GM18511 (cell line): ENCODE measurements around the gene CDX1.
A peak's percentile ranks its signal among the peaks of the same experiment; 100 is the strongest.

Source experiments
- ATAC-seq: cut with Tn5 transposase; IDR thresholded peaks from one replicate; pipeline ENCODE4 v1.9.1; 2021; ENCODE audit warnings: mild to moderate bottlenecking, moderate library complexity; ENCODE audit not compliant: unreplicated experiment

The CDX1 gene

GRCh38 chr5:150166650-150167511, at the start of gene CDX1:
TSS of gene CDX1 (plus strand) at chr5:150166778. CDS start at chr5:150166877, 99 bp downstream.
- no peak for ATAC-seq

GRCh38 chr5:150117945-150118560, 48.5 kb upstream of the CDX1 start:
- ATAC-seq: no peak

DNA sequence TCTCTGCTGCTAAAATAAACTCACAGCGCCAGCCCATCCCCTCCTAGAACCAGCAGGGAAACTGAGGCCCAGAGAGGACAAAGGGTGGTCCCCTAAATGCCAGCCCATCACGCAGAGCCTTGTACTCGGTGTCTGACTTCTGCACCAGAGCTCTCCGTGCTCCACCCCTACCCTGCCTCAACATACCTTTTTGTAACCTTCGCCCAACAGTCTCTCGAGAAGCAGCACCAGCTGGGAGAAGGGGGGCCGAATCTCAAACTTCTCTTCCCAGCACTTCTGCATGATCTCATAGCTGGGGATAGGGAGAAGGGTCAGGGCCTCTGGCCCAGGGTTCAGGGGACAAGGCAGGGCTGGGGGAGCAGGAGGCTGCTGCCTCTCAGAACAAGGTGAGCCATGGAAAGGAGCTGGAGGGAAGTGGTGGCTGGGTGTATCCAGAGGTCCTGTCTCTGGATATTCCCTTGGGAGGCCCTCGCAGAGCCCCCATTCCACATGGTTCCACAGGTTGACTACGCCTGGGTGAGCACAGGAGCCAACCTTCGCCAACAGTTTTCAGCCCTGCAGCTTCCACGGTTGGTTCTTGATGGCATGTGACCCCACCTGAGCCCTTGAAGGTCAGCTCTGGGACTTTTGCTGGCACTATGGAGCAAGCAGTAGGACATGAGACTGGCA, 47.9 kb upstream of the CDX1 start:
- ATAC-seq: no peak

DNA sequence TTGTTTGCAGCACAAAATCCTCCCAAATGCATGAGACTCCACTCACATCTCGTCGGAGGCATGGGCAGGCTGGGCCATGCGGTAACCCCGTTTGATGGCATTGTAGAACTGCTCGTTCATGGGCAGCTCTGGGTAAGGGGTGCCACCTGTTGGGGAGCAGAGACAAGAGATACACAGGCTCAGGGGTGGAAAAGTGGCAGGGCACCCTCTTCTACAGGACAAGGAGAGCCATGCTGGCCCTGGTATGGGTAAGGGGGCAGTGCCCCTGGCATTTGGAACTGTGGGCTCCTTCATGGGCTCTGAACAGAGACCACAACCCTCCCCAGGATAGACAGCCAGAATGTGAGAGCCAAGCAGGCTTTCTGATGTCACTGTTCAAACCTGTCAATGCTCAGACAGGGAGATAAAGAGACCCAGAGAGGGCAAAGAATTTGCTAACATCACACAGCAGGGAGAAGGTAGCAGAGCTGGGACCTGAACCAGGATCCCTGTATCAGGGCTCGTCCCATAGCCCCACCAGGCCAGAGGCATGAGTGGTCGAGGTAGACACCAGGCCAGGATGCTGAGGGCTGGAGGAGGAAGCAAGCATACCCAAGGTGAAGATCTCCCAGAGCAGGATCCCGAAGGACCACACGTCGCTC, 47.0 kb upstream of the CDX1 start:
- no peak for ATAC-seq

DNA sequence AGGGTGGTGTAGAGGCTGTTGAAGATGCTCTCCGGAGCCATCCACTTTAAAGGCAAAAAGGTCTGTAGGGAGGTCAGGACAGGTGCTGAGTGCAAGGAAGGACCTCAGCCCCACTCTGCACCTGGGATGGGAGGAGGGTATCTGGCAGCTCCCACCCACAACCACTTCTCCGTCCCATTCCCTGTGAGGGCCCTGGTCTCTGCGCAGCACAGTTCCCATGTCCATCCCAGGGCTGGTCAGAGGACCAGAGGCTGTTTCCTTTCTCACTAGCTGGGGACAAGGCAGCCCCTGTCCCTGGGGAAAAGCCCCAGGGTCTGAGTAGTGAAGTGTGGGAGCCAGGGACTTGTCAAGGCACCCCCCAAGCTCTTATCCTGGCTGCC, 46.5 kb upstream of the CDX1 start:
- ATAC-seq: no peak

- no peak for ATAC-seq
Observed at GRCh38 chr5:150120617-150121447, 45.7 kb upstream of the CDX1 start.

DNA sequence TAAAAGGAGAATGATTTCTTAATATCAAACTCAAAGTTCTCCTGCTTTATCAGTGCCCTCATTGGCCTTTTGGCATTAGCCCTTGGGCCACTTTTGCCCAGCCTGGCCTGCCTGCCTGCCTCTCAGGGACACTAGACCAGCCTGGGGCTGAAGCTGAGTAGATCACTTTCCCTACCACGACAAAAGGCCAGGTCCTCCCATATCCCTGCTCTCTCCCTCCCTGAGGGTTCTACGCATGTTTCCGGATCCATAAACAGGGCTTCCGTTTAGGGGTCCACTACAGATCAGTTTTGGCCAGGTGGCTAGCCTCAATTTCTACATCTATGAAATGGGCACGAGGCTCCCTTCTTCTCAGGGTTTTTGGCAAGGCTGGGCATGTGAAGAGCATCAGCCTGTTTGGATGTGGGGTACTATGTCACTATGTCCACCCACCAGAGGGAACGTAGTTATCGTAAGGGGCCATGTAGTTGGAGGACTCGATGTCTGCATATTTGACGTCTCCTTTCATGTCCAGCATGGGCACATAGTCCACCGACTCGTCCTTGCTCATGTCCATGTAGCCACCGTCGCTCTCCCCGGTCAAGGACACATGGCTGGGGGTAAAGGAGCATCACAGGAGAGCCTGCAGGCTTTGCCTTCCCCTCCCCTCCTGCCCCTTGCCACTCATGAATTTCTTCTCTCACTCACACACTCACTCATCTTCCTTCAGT, 45.0 kb upstream of the CDX1 start:
- ATAC-seq: no peak

DNA sequence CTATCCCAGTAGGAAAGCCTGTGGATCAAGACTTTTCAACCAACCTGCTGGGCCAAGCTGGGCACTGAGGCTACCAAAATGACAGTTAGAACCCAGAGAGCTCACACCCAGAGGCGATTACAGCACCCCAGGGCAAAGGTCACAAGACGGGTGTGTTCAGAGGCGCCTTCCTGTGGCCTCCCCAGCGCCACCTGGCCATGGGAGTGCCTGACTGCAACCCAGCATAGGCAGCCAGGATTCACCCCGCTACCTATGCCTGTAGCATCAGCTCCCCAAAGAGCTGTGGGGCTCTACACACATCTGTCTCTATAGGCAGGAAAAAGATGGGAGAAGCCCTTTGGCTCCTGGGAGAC, 44.4 kb upstream of the CDX1 start:
- ATAC-seq: peak; percentile 85

- no peak for ATAC-seq
Observed at GRCh38 chr5:150122536-150123481, 43.8 kb upstream of the CDX1 start.

DNA sequence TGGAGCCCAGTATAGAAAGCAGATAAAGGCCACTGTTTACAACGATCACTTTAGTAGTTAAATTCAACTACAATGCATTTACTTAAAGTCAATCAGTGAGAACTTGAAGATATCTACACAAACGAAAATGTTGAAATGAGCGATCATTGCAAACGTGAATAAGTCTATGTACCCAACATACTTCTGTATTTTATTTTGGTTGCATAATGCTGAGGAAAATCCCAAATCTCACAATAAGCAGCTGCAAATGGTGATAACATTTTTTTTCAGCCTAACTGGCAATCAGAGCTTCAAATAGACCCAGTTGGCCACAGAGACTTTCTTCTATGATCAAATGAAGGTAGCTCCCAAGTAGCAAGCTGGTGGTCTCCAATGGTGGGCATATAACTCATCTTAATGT, 43.0 kb upstream of the CDX1 start:
- no peak for ATAC-seq

DNA sequence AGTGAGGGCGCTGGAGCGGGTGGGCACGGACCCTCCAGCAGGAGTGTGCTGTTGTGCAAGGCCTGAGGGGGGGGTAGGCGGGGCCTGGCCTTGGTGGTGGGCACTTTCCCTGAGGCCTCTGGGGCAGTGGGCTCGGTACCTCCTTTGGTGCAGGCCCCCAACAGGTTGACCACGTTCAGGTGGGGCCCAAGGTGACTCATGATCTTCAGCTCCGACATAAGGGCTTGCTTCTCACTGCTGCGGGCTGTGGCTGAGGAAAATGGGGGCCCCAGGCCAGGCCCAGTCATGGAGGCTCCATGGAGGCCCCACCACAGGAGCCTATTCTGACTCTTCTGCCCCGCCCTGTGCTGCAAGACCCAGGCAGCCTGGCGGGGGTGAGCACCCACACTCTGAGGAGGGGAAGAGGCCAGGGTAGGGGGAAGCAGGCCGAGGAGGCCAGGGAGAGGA, 42.4 kb upstream of the CDX1 start:
- ATAC-seq: no peak

- no peak for ATAC-seq
Observed at GRCh38 chr5:150124596-150124995, 42.0 kb upstream of the CDX1 start.

DNA sequence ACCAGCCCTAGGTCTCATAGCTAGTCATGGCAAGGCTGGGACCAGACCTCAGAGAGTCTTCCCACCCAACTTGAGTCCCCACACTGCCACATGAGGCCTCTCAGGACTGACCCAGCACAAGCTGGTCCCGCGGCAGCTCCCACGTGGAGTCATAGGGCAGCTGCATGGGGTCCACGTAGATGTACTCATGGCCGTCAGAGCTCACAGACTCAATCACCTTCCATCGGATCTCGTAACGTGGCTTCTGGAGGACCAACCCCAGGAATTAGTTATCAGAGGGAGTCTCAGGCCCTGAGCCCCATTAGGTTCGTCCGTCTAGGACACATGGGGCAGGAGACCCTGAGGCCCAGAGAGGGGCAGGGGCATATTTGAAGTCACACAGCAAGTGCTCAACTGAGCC, 41.2 kb upstream of the CDX1 start:
- no peak for ATAC-seq

GRCh38 chr5:150126199-150126920, 40.2 kb upstream of the CDX1 start:
- no peak for ATAC-seq

DNA sequence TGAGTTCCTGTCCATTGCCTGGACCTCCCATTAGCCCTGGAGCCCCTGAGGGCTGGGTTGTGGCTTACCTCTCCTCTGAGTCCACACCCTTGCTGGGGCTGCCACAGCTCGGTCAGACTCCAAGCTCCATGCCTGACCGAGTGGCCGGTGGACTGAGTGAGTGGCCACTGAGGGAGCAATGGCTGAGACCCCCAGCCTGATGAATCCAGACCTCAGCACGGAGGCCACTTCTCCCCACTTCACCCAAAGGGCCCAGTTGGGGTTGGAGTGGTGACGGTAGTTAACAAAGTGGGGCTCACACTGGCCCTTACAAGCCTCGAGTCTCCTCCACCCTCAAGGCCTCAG, 39.7 kb upstream of the CDX1 start:
- ATAC-seq: no peak

GRCh38 chr5:150129454-150129812, 37.1 kb upstream of the CDX1 start:
- no peak for ATAC-seq

GRCh38 chr5:150129813-150130492, 36.6 kb upstream of the CDX1 start:
- peak; percentile 71 for ATAC-seq

- no peak for ATAC-seq
Observed at GRCh38 chr5:150130493-150130922, 36.1 kb upstream of the CDX1 start.
